IPS-18a (cell line): Measurements from ENCODE around the gene SUSD3.
"Not testable (repeated sequence)": the region's sequence is repeated elsewhere in the genome, so short reads cannot be mapped to it uniquely, and the experiment has no call there.

ENCODE experiments used
- H3K27ac ChIP-seq: one replicate; pipeline ENCODE4 v1.5.1; 2013; ENCODE audit warnings: low read length
- H3K27me3 ChIP-seq: one replicate; pipeline ENCODE4 v1.6.1; 2013; ENCODE audit warnings: mild to moderate bottlenecking, low read length; ENCODE audit not compliant: control insufficient read depth, insufficient read depth
- H3K36me3 ChIP-seq: one replicate; pipeline ENCODE4 v1.6.1; 2013; ENCODE audit warnings: low read depth, low read length; ENCODE audit not compliant: control insufficient read depth
- H3K4me1 ChIP-seq: one replicate; pipeline ENCODE4 v1.6.1; 2013; ENCODE audit warnings: low read depth, low read length; ENCODE audit not compliant: control insufficient read depth
- H3K4me3 ChIP-seq: one replicate; pipeline ENCODE4 v1.5.1; 2013; ENCODE audit warnings: low read length
- H3K9ac ChIP-seq: one replicate; pipeline ENCODE4 v1.6.1; 2013; ENCODE audit warnings: mild to moderate bottlenecking, low read length, moderate library complexity
- H3K9me3 ChIP-seq: one replicate; pipeline ENCODE4 v1.6.1; 2013; ENCODE audit warnings: low read depth, low read length; ENCODE audit not compliant: control insufficient read depth

SUSD3 gene

GRCh38 chr9:93111371-93112115 lies 53.0 kb downstream of the SUSD3 start:
- Histone ChIP-seq H3K9me3 (no peaks in the 10 kb centered on the region), H3K27ac (no peak overlapping the region), H3K4me3 (no peak overlapping the region), H3K4me1 (peaks cover 4% of the 10 kb centered on the region), H3K36me3 (no peaks in the 10 kb centered on the region), H3K9ac (no peak overlapping the region), H3K27me3 (no peaks in the 10 kb centered on the region)

- peaks cover 6% of the 10 kb centered on the region for H3K4me1 ChIP-seq
- H3K4me3 ChIP-seq: no peak overlapping the region
- H3K27ac ChIP-seq: no peak overlapping the region
- no peaks in the 10 kb centered on the region for H3K36me3 ChIP-seq
- no peaks in the 10 kb centered on the region for H3K27me3 ChIP-seq
- H3K9ac ChIP-seq: no peak overlapping the region
- H3K9me3 ChIP-seq: no peaks in the 10 kb centered on the region
These were observed 53.8 kb downstream of the SUSD3 start for GRCh38 chr9:93112116-93112863.

GRCh38 chr9:93112864-93113389 lies 54.4 kb downstream of the SUSD3 start:
- H3K9me3 ChIP-seq: no peaks in the 10 kb centered on the region
- no peak overlapping the region for H3K27ac ChIP-seq
- no peak overlapping the region for H3K9ac ChIP-seq
- peaks cover 6% of the 10 kb centered on the region for H3K4me1 ChIP-seq
- H3K27me3 ChIP-seq: no peaks in the 10 kb centered on the region
- H3K4me3 ChIP-seq: no peak overlapping the region
- H3K36me3 ChIP-seq: no peaks in the 10 kb centered on the region

GRCh38 chr9:93114169-93114983 lies 55.9 kb downstream of the SUSD3 start:
- Histone ChIP-seq H3K4me3 (no peak overlapping the region), H3K9me3 (no peaks in the 10 kb centered on the region), H3K27me3 (no peaks in the 10 kb centered on the region), H3K36me3 (no peaks in the 10 kb centered on the region), H3K9ac (no peak overlapping the region), H3K4me1 (peaks cover 6% of the 10 kb centered on the region), H3K27ac (no peak overlapping the region)

GRCh38 chr9:93114984-93115335 lies 56.5 kb downstream of the SUSD3 start:
- H3K27ac ChIP-seq: no peak overlapping the region

GRCh38 chr9:93115486-93116071 lies 57.1 kb downstream of the SUSD3 start:
- no peak overlapping the region for H3K9ac ChIP-seq
- no peaks in the 10 kb centered on the region for H3K27me3 ChIP-seq
- H3K4me1 ChIP-seq: peaks cover 6% of the 10 kb centered on the region
- no peaks in the 10 kb centered on the region for H3K9me3 ChIP-seq
- H3K27ac ChIP-seq: no peak overlapping the region
- H3K36me3 ChIP-seq: no peaks in the 10 kb centered on the region
- H3K4me3 ChIP-seq: no peak overlapping the region

More at GRCh38 chr9:93114984-93115335, 56.5 kb downstream of the SUSD3 start:
- Histone ChIP-seq H3K9ac (no peak overlapping the region), H3K4me3 (no peak overlapping the region), H3K4me1 (peaks cover 6% of the 10 kb centered on the region), H3K27me3 (no peaks in the 10 kb centered on the region), H3K9me3 (no peaks in the 10 kb centered on the region), H3K36me3 (no peaks in the 10 kb centered on the region)

- Histone ChIP-seq H3K27ac (no peak overlapping the region), H3K9me3 (no peaks in the 10 kb centered on the region), H3K9ac (no peak overlapping the region), H3K4me3 (no peak overlapping the region), H3K4me1 (peaks cover 6% of the 10 kb centered on the region), H3K27me3 (no peaks in the 10 kb centered on the region), H3K36me3 (no peaks in the 10 kb centered on the region)
These were observed 57.8 kb downstream of the SUSD3 start for GRCh38 chr9:93116072-93116961.

- H3K9ac ChIP-seq, H3K27me3 ChIP-seq, H3K4me3 ChIP-seq, H3K36me3 ChIP-seq, H3K9me3 ChIP-seq, H3K27ac ChIP-seq, H3K4me1 ChIP-seq: not testable (repeated sequence)
These were observed 59.0 kb downstream of the SUSD3 start for GRCh38 chr9:93117521-93117920.

GRCh38 chr9:93117924-93118862 lies 59.7 kb downstream of the SUSD3 start:
- Histone ChIP-seq H3K4me3 (no peak overlapping the region), H3K9me3 (no peaks in the 10 kb centered on the region), H3K9ac (no peak overlapping the region), H3K27ac (no peak overlapping the region), H3K36me3 (no peaks in the 10 kb centered on the region), H3K4me1 (peaks cover 6% of the 10 kb centered on the region), H3K27me3 (no peaks in the 10 kb centered on the region)
